Activated T-cell treated with anti-CD3 and anti-CD28 coated beads, Interleukin-2, amount 50 U/mL, for 24 hours (primary cell): Measurements from ENCODE around the gene AKAP6.

Experiments
- DNase-seq: peaks from one replicate; pipeline ENCODE4 v3.0.0-alpha.2; 2020
- H3K27ac Mint-ChIP-seq: 2 replicates; pipeline ENCODE4 v1.8.0; 2020; ENCODE audit warnings: mild to moderate bottlenecking, mixed read lengths
- H3K27me3 Mint-ChIP-seq: 2 replicates; pipeline ENCODE4 v1.8.0; 2020; ENCODE audit warnings: mixed read lengths
- H3K36me3 Mint-ChIP-seq: 2 replicates; pipeline ENCODE4 v1.8.0; 2020; ENCODE audit warnings: low read depth, mixed read lengths
- H3K4me1 Mint-ChIP-seq: 2 replicates; pipeline ENCODE4 v1.8.0; 2020; ENCODE audit warnings: low read depth, mixed read lengths
- H3K4me3 Mint-ChIP-seq: 2 replicates; pipeline ENCODE4 v1.8.0; 2020; ENCODE audit warnings: mild to moderate bottlenecking, moderate library complexity, mixed read lengths
- H3K9me3 Mint-ChIP-seq: 2 replicates; pipeline ENCODE4 v1.8.0; 2020; ENCODE audit warnings: mixed read lengths

AKAP6 gene

DNA sequence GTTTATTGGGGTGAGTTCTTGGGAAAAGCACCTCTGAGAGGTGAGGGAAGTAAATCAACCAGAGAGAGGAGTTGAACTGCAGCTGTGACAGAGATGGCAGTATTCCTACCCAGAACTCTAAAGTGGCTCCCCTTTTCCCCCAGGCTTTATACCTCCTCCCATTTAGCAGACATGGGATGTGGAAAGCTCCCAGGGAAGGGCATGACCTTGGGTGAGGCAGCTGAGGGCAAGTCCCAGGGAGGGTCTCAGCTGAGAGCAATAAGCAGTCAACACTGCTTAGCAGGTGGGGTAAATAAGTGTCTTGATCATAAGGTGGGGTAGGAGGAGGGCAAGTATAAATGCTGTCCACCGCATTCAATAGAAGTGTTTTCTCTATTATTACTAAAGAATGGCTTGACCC is 143.0 kb downstream of the AKAP6 start:
- Mint-ChIP-seq H3K27ac (no peak overlapping the region), H3K36me3 (no peaks in the 10 kb centered on the region), H3K27me3 (no peaks in the 10 kb centered on the region), H3K4me1 (no peaks in the 10 kb centered on the region), H3K4me3 (no peak overlapping the region), H3K9me3 (no peaks in the 10 kb centered on the region)
- no peak for DNase-seq

DNA sequence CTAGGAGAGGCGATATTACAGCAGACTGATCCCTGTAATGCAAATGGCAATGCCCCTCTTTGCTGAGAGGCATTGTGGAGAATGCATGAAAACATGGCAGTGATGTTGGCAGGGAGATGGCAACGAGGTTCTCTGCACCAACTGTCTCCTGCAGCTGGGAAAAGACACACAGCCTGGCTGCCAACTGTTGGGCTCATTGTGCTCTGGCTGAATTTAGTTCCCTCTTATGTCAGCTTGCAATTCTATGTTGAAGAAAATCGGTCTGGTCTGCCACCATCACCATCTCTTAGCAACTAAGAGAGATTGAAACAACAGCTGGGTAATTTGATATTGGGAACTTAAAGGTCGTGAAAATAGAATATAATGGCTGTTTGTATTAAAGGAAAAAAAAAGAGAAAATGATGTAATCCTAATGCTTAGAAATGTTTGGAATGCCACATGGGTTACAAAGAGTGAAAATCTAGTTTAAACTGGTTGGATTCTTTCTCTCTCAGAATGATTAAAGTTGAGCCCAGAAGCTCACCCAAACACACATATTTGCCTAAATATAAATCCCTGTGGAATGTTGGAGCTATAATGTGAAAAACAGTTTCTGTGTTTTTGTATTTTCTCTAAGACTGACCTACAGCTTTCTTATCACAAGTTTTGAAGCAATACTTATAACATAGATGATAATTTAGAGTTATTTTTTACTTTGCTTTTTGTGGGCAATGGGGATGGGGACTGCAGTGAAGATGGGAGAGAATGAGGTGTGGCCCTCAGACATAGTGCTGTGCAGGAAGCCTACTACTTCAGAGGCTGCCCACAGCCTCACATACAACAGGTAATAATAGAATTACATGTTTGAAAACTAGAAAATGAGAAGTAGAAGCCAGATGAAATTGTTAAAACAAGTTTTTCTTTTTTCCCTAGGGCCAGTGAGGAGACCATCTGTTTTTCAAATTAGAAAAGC is 143.7 kb downstream of the AKAP6 start:
- Mint-ChIP-seq H3K27me3 (no peaks in the 10 kb centered on the region), H3K4me1 (no peaks in the 10 kb centered on the region), H3K36me3 (no peaks in the 10 kb centered on the region), H3K4me3 (no peak overlapping the region), H3K27ac (no peak overlapping the region), H3K9me3 (no peaks in the 10 kb centered on the region)
- DNase-seq, result no peak

DNA sequence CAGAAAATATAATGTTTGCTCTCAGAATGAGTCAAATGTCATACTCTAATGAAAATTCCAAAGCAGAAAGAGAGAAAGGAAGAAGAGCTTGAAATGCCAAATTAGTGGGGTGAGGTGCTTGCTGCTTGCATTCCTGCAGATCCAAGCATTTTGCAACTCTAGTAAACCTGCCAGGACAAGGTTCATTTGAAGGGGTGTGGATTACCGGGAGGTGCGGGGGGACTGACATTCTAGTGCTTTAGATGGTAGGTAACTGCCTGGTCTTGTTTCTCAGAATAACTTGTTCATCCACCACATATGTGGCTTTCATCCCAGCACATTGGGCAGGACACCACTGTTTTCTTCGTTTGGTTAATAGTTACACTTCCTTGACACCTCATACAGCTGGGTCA is 144.4 kb downstream of the AKAP6 start:
- no peak for DNase-seq
- no peak overlapping the region for H3K4me3 Mint-ChIP-seq
- H3K4me1 Mint-ChIP-seq, result no peaks in the 10 kb centered on the region
- no peaks in the 10 kb centered on the region for H3K27me3 Mint-ChIP-seq
- no peak overlapping the region for H3K27ac Mint-ChIP-seq
- H3K9me3 Mint-ChIP-seq, result no peaks in the 10 kb centered on the region
- no peaks in the 10 kb centered on the region for H3K36me3 Mint-ChIP-seq

DNA sequence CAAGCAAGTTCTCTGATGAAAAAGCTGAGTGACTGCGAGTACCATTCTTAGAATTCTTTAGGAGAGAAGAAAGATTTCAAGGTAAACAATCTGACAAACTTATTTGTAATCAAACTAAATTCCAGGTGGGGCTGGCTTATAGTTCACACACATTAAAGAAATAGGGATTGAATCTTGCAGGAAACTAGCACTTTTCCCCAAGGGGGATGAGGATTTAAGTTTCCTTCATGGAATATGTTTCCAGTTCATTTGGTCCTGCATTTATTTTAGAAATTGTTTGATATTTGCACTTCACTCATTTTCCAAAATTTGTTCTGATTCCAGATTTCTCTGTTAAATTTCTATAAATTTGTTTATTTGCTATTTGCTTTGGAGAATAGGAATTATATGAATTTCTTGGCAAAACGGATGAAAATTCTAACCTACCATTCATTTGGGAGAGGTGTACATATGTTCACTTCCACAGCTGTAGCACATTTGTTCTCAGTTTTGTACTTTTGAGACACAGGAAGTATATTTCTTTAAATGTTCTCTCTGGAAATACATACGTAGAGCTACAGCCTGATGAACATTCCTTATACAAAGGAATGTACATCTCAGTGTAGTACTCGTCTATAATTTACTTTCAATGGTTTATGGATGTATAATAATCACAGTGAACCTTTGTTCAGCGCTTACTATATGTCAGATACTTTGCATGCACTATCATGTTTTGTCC is 145.5 kb downstream of the AKAP6 start:
- no peak for DNase-seq
- no peak overlapping the region for H3K27ac Mint-ChIP-seq
- no peak overlapping the region for H3K4me3 Mint-ChIP-seq
- no peaks in the 10 kb centered on the region for H3K27me3 Mint-ChIP-seq
- no peaks in the 10 kb centered on the region for H3K36me3 Mint-ChIP-seq
- no peaks in the 10 kb centered on the region for H3K4me1 Mint-ChIP-seq
- no peaks in the 10 kb centered on the region for H3K9me3 Mint-ChIP-seq

DNA sequence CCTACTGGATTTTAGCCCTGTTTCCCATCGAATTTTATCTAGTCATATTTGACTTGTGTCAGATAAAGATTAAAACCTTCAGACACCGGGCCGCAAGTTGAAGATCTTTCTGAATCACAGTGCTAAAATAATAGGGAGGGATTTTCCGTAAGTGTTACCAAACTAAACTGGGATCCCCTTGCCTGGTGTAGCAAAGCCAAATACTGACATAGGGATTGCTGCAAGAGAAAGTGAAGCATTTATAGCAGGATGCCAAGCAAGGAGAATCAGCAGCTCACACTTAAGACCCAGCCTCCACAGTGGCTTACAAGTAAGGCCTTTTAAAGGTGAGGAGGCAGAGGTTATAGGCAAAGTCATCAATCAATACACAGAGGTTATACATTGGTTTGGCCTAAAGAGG is 147.4 kb downstream of the AKAP6 start:
- DNase-seq, result no peak
- Mint-ChIP-seq H3K27me3 (no peaks in the 10 kb centered on the region), H3K9me3 (no peaks in the 10 kb centered on the region), H3K27ac (no peak overlapping the region), H3K36me3 (no peaks in the 10 kb centered on the region), H3K4me3 (no peak overlapping the region), H3K4me1 (no peaks in the 10 kb centered on the region)

DNA sequence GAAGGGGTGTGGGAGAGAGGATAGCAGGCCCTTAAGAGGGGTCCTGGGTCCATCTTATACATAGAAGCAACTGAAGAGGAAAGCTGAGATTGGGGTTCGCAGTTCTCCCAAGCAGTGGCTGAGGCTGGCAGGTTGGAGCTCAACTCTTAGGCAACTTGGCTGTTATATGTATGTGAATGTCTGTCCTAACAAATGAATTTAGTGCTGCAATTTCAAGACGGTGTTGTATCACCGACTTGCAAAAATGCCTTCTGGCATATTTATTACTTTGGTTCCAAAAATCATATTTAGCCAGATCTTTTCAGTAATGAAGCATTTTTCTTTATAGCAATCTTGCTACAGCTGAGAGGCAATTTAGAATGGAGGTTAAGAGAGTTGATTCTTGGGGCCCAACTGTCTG is 148.3 kb downstream of the AKAP6 start:
- no peaks in the 10 kb centered on the region for H3K27me3 Mint-ChIP-seq
- no peaks in the 10 kb centered on the region for H3K36me3 Mint-ChIP-seq
- DNase-seq, result no peak
- H3K27ac Mint-ChIP-seq, result no peak overlapping the region
- no peaks in the 10 kb centered on the region for H3K9me3 Mint-ChIP-seq
- H3K4me1 Mint-ChIP-seq, result no peaks in the 10 kb centered on the region
- no peak overlapping the region for H3K4me3 Mint-ChIP-seq

DNA sequence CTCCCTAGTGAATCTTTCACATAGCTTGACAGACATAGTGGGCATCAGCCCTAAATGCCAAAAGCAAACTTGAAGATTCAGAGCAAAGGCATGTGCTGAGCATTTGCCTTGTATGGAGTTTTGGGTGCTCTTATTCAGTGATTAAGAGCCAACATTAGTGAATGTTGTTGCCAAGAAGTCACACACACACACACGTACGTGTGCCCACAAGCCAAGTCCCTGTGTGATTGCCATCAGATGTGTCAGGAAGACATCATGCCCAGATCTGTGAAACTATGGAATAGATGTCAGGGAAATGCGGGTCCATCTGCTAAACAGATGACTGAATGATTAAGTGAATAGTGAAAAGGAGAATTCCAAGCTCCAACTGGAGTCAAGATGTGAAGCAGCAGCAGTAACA is 149.0 kb downstream of the AKAP6 start:
- no peak for DNase-seq
- Mint-ChIP-seq H3K27ac (no peak overlapping the region), H3K36me3 (no peaks in the 10 kb centered on the region), H3K9me3 (no peaks in the 10 kb centered on the region), H3K27me3 (no peaks in the 10 kb centered on the region), H3K4me1 (no peaks in the 10 kb centered on the region), H3K4me3 (no peak overlapping the region)

DNA sequence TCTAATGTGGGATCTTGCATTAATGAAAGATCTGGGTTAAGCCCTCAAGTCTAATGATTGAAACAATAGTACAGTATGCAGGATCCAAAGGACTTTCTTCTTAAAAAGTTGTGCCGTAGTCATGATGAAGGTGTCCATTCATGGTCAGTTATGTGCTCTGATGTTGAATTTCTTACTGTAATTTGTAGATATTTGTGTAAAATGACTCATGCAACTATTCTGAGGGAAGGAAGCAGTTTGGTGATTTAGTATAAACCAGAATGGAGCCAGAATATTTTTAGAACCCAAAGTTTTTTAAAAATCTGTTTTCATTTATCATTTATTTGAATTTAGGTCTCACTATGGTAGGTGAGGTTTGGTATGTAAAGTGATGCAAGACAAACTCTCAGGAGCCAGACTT is 151.2 kb downstream of the AKAP6 start:
- Mint-ChIP-seq H3K4me1 (no peaks in the 10 kb centered on the region), H3K27ac (no peak overlapping the region), H3K4me3 (no peak overlapping the region), H3K27me3 (no peaks in the 10 kb centered on the region), H3K9me3 (no peaks in the 10 kb centered on the region), H3K36me3 (no peaks in the 10 kb centered on the region)
- no peak for DNase-seq

DNA sequence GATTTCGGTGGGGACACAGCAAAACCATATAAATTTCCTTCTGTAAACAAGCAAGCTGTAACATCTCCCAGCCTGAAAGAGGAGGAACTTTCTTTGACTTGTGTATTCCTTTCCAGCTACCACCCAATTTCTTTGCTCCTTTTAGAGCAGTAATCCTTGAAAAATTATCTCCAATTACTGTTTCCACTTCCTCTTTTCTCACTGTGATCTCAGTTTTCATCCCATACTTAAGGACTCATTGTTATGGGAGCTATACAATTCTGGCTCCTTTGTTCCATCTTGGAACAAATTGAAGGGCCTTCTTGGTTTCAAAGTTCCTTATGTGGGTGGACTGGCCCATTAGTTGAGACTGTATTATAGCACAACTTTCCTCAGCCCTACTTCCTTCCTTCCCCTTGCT is 152.6 kb downstream of the AKAP6 start:
- no peak for DNase-seq
- Mint-ChIP-seq H3K36me3 (no peaks in the 10 kb centered on the region), H3K4me1 (no peaks in the 10 kb centered on the region), H3K27me3 (no peaks in the 10 kb centered on the region), H3K27ac (no peak overlapping the region), H3K9me3 (no peaks in the 10 kb centered on the region), H3K4me3 (no peak overlapping the region)

DNA sequence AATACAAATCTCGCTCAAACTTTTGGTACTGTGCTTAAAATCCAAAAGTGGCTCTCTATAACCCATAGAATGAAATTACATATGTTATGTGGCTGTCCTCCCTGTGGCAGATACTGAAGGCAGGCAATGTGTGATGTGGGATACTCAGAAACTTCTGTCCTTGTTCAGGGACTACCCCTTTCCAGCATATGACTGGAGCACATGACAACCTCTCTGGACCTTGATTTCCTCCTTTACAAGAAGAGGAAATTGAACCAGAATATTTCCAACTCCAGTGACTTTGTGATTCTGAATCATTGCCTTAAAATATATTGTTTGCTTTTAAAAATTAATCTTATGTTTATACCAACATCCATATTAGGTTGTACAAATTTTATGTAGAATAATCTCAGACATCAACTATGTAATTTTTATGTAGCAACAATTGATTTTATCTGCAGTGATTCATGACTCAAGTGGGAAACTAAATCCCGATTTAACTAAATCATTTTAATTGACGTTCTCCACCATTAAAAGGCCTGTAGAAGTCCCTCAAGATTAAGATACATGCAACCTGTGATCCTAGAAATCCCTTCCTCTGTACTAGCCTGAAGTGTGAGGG is 162.4 kb downstream of the AKAP6 start:
- no peak overlapping the region for H3K27ac Mint-ChIP-seq

DNA sequence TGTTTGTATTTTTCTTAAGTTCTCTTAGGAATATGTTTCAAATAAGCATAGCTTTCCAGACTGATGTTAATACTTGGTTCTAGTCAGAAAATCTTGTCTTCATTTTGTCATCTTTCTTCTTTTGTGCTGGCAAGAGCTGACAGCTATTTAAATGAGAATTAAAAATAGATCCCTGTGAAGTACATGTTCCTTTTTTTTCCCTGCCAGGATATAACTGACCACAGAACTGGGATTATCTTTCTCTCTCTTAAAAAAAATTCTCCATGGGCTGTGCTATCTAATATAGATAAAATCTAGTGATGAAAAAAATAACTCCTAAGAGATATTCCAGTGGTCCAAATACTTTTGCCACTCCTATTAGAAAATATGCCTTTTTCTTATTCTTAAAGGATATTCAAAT is 163.4 kb downstream of the AKAP6 start:
- peaks cover 8% of the 10 kb centered on the region for H3K27me3 Mint-ChIP-seq

More for the DNA sequence above, 162.4 kb downstream of the AKAP6 start:
- Mint-ChIP-seq H3K36me3 (no peaks in the 10 kb centered on the region), H3K9me3 (no peaks in the 10 kb centered on the region), H3K4me1 (no peaks in the 10 kb centered on the region), H3K27me3 (peaks cover 8% of the 10 kb centered on the region), H3K4me3 (no peak overlapping the region)
- no peak for DNase-seq

DNA sequence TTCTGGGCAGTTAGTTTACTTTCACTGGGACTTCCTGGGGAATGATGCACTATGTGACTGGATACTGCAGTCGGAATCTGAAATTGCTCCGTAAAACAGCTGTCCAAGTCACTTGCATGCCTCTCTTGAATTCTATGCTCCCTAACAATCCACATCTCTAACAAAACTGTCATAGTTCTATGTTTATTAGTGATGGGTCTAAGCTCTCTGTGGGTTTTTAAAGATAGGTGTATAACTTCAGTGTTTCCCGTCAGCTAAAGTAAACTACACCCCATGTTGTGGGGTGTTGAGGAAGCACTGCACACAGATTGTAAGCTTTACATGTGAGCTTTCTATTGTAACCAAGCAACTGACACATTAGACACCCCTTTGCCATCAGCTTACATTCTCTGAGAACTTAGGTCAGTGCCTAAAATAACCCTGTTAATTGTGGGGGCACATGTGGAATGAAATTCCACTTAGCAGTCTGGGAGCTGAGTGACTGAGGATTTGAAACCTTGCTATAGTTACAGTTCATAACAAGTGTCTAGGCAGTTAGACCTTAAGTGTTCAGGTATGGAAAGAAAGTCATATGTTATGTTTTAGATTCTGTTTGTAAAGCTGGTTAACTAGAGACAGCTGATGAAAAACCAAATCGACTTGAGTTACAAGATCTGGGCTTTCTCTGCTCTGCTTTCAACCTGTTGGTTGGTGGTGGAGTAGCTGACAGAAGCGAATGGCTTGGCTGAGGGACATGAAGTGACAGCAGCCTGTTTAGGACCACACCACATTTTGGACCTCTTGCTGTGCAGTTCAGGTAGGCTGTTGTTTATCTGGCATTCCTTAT is 165.7 kb downstream of the AKAP6 start:
- H3K9me3 Mint-ChIP-seq, result no peaks in the 10 kb centered on the region
- no peak for DNase-seq
- no peaks in the 10 kb centered on the region for H3K36me3 Mint-ChIP-seq
- H3K4me3 Mint-ChIP-seq, result no peak overlapping the region
- no peaks in the 10 kb centered on the region for H3K4me1 Mint-ChIP-seq
- peaks cover 3% of the 10 kb centered on the region for H3K27me3 Mint-ChIP-seq
- no peak overlapping the region for H3K27ac Mint-ChIP-seq

More for the DNA sequence above, 163.4 kb downstream of the AKAP6 start:
- no peak overlapping the region for H3K27ac Mint-ChIP-seq
- DNase-seq, result no peak
- H3K4me1 Mint-ChIP-seq, result no peaks in the 10 kb centered on the region
- no peak overlapping the region for H3K4me3 Mint-ChIP-seq
- H3K36me3 Mint-ChIP-seq, result no peaks in the 10 kb centered on the region
- H3K9me3 Mint-ChIP-seq, result no peaks in the 10 kb centered on the region

DNA sequence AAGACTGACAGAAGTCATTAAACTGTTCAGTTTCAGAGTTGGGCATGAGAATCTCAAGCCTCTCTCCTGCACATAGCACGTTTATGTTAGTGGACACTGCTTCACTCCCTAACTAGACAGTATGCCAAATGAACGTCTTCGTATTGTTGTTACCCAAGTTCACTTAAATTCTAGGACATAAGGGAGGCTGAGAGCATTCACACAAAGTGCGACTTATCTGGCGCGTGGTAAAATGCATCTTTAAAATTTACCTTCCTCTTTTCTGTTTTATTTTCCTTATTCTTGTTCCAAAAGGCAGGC is 166.3 kb downstream of the AKAP6 start:
- no peak overlapping the region for H3K27ac Mint-ChIP-seq
- H3K4me3 Mint-ChIP-seq, result no peak overlapping the region

DNA sequence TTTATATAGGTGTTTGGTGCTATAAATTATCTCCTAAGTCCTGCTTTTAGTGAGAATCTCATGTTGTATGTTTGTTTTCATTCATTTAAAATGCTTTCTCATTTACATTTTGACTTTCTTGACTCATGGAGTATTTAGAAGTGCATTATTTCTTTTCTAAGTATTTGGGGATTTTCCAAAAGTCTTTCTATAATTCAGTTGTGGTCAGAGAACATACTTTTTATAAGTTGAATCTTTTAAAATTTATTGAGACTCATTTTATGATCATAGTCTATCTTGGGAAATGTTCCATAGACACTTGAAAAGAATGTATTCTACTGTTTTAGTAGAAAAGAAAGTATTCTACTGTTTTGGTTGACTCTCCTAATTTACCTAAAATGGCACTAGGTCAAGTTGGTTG is 168.2 kb downstream of the AKAP6 start:
- Mint-ChIP-seq H3K4me3 (no peak overlapping the region), H3K36me3 (no peaks in the 10 kb centered on the region), H3K9me3 (no peaks in the 10 kb centered on the region), H3K27ac (no peak overlapping the region), H3K27me3 (peaks cover 3% of the 10 kb centered on the region), H3K4me1 (no peaks in the 10 kb centered on the region)
- DNase-seq, result no peak

More for the DNA sequence above, 166.3 kb downstream of the AKAP6 start:
- peaks cover 3% of the 10 kb centered on the region for H3K27me3 Mint-ChIP-seq
- H3K9me3 Mint-ChIP-seq, result no peaks in the 10 kb centered on the region
- no peaks in the 10 kb centered on the region for H3K36me3 Mint-ChIP-seq
- no peaks in the 10 kb centered on the region for H3K4me1 Mint-ChIP-seq
- no peak for DNase-seq
